HepG2 (cell line): ENCODE measurements around the gene YIPF2. TPM values are rescaled to one million over a fixed set of nuclear protein-coding genes. Genes with fewer than 3 reads are reported as not detected.

Source experiments
- ASH2L ChIP-seq: fragments of 300-600, 200-600 bp; sonication (generic); IDR thresholded peaks from 2 replicates; pipeline ENCODE4 v1.7.0; 2017; ENCODE audit warnings: low read depth, mild to moderate bottlenecking, moderate library complexity, mixed read lengths, low read length; ENCODE audit not compliant: insufficient read length
- DMTF1 ChIP-seq: sonication (generic); formaldehyde crosslinking; IDR thresholded peaks from 2 replicates; pipeline ENCODE4 v1.4.0; 2020; ENCODE audit warnings: mild to moderate bottlenecking, missing genetic modification reagents
- DZIP1 ChIP-seq: sonication (generic); formaldehyde crosslinking; IDR thresholded peaks from 2 replicates; pipeline ENCODE4 v1.5.0; 2020; ENCODE audit warnings: mild to moderate bottlenecking, missing genetic modification reagents
- ELF3 ChIP-seq: IDR thresholded peaks from 2 replicates; pipeline ENCODE4 v1.6.1; 2016; ENCODE audit warnings: missing genetic modification reagents, missing compliant biosample characterization
- FOSL2 ChIP-seq: sonication (generic); formaldehyde crosslinking; IDR thresholded peaks from 2 replicates; pipeline ENCODE4 v1.4.0; 2020; ENCODE audit warnings: missing genetic modification reagents
- FOXO1 ChIP-seq: sonication (generic); formaldehyde crosslinking; IDR thresholded peaks from 2 replicates; pipeline ENCODE4 v1.4.0; 2020; ENCODE audit warnings: missing genetic modification reagents
- IRX3 ChIP-seq: sonication (generic); formaldehyde crosslinking; IDR thresholded peaks from 2 replicates; pipeline ENCODE4 v1.8.1; 2023; ENCODE audit warnings: mild to moderate bottlenecking, low read depth, missing genetic modification reagents, borderline replicate concordance
- NR2C2 ChIP-seq: sonication (generic); formaldehyde crosslinking; IDR thresholded peaks from 2 replicates; pipeline ENCODE4 v1.4.0; 2020; ENCODE audit warnings: missing genetic modification reagents, mild to moderate bottlenecking, moderate library complexity, borderline replicate concordance
- RARA ChIP-seq: IDR thresholded peaks from 2 replicates; pipeline ENCODE4 v1.6.1; 2016; ENCODE audit warnings: missing genetic modification reagents, missing compliant biosample characterization
- SP2 ChIP-seq: sonication (generic); formaldehyde crosslinking; IDR thresholded peaks from 2 replicates; pipeline ENCODE4 v1.5.1; 2020; ENCODE audit warnings: mild to moderate bottlenecking, missing genetic modification reagents
- UBTF ChIP-seq: sonication (generic); formaldehyde crosslinking; IDR thresholded peaks from 2 replicates; pipeline ENCODE4 v1.4.0; 2020; ENCODE audit warnings: mild to moderate bottlenecking, missing genetic modification reagents
- ZFP1 ChIP-seq: IDR thresholded peaks from 2 replicates; pipeline ENCODE4 v1.6.1; 2016
- ZFP36 ChIP-seq: fragments of 150-350 bp; IDR thresholded peaks from 2 replicates; pipeline ENCODE4 v1.6.1; 2018; ENCODE audit warnings: borderline replicate concordance, low read length, low read depth; ENCODE audit not compliant: partially characterized antibody
- ZNF136 ChIP-seq: sonication (generic); formaldehyde crosslinking; IDR thresholded peaks from 2 replicates; pipeline ENCODE4 v1.8.1; 2022; ENCODE audit warnings: low read depth, mild to moderate bottlenecking, moderate library complexity, missing genetic modification reagents
- ZNF354B ChIP-seq: sonication (generic); formaldehyde crosslinking; IDR thresholded peaks from 2 replicates; pipeline ENCODE4 v1.8.0; 2022; ENCODE audit warnings: mild to moderate bottlenecking, missing genetic modification reagents
- ZNF451 ChIP-seq: sonication (generic); formaldehyde crosslinking; IDR thresholded peaks from 2 replicates; pipeline ENCODE4 v1.5.0; 2020; ENCODE audit warnings: mild to moderate bottlenecking, missing genetic modification reagents
- ZNF563 ChIP-seq: sonication (generic); formaldehyde crosslinking; IDR thresholded peaks from 2 replicates; pipeline ENCODE4 v1.8.0; 2022; ENCODE audit warnings: mild to moderate bottlenecking, moderate library complexity, missing genetic modification reagents
- ZNF567 ChIP-seq: sonication (generic); formaldehyde crosslinking; IDR thresholded peaks from 2 replicates; pipeline ENCODE4 v1.8.1; 2023; ENCODE audit warnings: mild to moderate bottlenecking, missing genetic modification reagents, borderline replicate concordance
- ZNF766 ChIP-seq: sonication (generic); formaldehyde crosslinking; IDR thresholded peaks from 2 replicates; pipeline ENCODE4 v1.5.0; 2020; ENCODE audit warnings: missing genetic modification reagents, borderline replicate concordance
- ZNF768 ChIP-seq: sonication (generic); formaldehyde crosslinking; IDR thresholded peaks from 2 replicates; pipeline ENCODE4 v1.4.0; 2020; ENCODE audit warnings: missing genetic modification reagents
- ZNF788 ChIP-seq: sonication (generic); formaldehyde crosslinking; IDR thresholded peaks from 2 replicates; pipeline ENCODE4 v1.5.0; 2020; ENCODE audit warnings: mild to moderate bottlenecking, missing genetic modification reagents, borderline replicate concordance
- ZSCAN20 ChIP-seq: sonication (generic); formaldehyde crosslinking; IDR thresholded peaks from 2 replicates; pipeline ENCODE4 v1.4.0; 2020; ENCODE audit warnings: missing genetic modification reagents, mild to moderate bottlenecking, borderline replicate concordance
- polyA plus RNA-seq, 8 experiments: library from polyadenylated mRNA; depleted of rRNA in 3 of 8; stranded (reverse) in 7 of 8; unstranded in 1 of 8; fragments of >200 nt; fragmentation: Illumina TruSeq in 4 of 8; extraction: Trizol in 4 of 8; gene quantifications; 2 replicates each; pipeline versions ENCODE4 v1.2.1 to v1.2.3, GENCODE V29; 2011 to 2016; ENCODE audit warnings: low read depth in 4 of 8, missing spikeins in 1 of 8, mixed read lengths in 1 of 8; ENCODE audit not compliant: insufficient read depth in 1 of 8
- total RNA-seq, 5 experiments: library from RNA; depleted of rRNA; stranded (reverse); fragments of >200 nt; fragmentation: Illumina TruSeq; extraction: Trizol; gene quantifications; 2 replicates each; pipeline ENCODE4 v1.2.3, GENCODE V29; 2016; ENCODE audit warnings: low read depth in 1 of 5

YIPF2 gene
- total and polyA plus RNA-seq, 2 of the 13 experiments (the other 11 are each of a cell fraction or from before 2014, with no cell fraction given): 37.3 to 53.2 TPM

DNA sequence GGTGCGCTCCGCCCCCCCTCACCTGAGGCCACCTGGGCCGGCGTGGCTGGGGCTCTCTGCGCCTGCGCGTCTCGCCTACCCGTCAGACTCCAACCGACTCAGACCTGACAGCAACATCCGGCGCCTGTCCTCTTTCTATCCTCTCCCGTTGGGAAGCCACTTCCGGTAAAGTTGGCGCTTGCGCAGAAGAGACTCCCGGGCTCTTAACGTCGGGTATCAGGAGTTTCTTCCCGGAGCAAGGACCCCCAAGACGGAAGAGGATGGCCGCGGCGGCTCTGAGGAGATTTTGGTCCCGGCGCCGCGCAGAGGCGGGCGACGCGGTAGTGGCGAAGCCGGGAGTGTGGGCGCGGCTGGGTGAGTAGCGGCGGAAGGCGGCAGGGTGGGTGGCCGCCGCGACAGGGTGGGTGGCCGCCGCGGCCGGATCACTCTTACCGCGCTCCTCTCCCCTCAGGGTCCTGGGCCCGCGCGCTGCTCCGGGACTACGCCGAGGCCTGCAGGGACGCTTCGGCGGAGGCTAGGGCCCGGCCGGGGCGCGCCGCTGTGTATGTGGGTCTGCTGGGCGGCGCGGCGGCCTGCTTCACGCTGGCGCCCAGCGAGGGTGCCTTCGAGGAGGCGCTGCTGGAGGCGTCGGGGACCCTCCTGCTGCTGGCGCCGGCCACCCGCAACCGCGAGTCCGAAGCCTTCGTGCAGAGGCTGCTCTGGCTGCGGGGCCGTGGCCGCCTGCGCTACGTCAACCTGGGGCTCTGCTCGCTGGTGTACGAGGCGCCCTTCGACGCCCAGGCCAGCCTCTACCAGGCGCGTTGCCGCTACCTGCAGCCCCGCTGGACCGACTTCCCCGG lies at the start of gene YIPF2, which contains the start of gene TIMM29 (continued):
- no peak for TF ChIP-seq DMTF1 (CRISPR knock-in tag)
- peak; percentile 86 for TF ChIP-seq ZSCAN20 (CRISPR knock-in tag)
- peak; percentile 95 for TF ChIP-seq ASH2L
- peak; percentile 83 for TF ChIP-seq ELF3
- peak; percentile 9; the same call in 1 of the 2 replicates for TF ChIP-seq ZNF766 (CRISPR knock-in tag)
- no peak for TF ChIP-seq ZNF567 (CRISPR knock-in tag)
- TF ChIP-seq SP2 (CRISPR knock-in tag): peak; percentile 40
- TF ChIP-seq ZNF788: peak; percentile 79; the same call in 1 of the 2 replicates
- TF ChIP-seq ZFP36: no peak
- TF ChIP-seq ZFP1 (CRISPR knock-in tag): 0 out of 2 replicates have a peak, but pooled peaks have one; percentile 36
- no peak for TF ChIP-seq DZIP1
- peak; percentile 85; the same call in 1 of the 2 replicates for TF ChIP-seq UBTF (CRISPR knock-in tag)
- TF ChIP-seq NR2C2 (CRISPR knock-in tag): peak; percentile 70; the same call in 1 of the 2 replicates
- peak; percentile 27; the same call in 1 of the 2 replicates for TF ChIP-seq RARA (CRISPR knock-in tag)
- TF ChIP-seq ZNF451 (CRISPR knock-in tag): peak; percentile 76; the same call in 1 of the 2 replicates
- no peak for TF ChIP-seq ZNF136 (CRISPR knock-in tag)
- peak; percentile 67; the same call in 1 of the 2 replicates for TF ChIP-seq ZNF354B
- TF ChIP-seq IRX3: peak; percentile 41; the same call in 1 of the 2 replicates
- peak; percentile 28; the same call in 1 of the 2 replicates for TF ChIP-seq ZNF768
- no peak for TF ChIP-seq ZNF563 (CRISPR knock-in tag)
- peak; percentile 22; the same call in 1 of the 2 replicates for TF ChIP-seq FOXO1 (CRISPR knock-in tag)
- peak; percentile 56 for TF ChIP-seq FOSL2 (CRISPR knock-in tag)
